ES-I3 (cell line): ENCODE data around the gene COPS7B.
A peak's percentile ranks its signal among the peaks of the same experiment; 100 is the strongest.

ENCODE experiments used
- H3K36me3 ChIP-seq: 2 replicates; pipeline ENCODE4 v1.6.1; 2013; ENCODE audit warnings: mild to moderate bottlenecking, low read length, control low read depth, moderate library complexity; ENCODE audit not compliant: insufficient read depth
- H3K4me1 ChIP-seq: 2 replicates; pipeline ENCODE4 v1.6.1; 2013; ENCODE audit warnings: mild to moderate bottlenecking, control low read depth, low read length; ENCODE audit not compliant: insufficient read depth
- H3K9ac ChIP-seq: 2 replicates; pipeline ENCODE4 v1.6.1; 2013; ENCODE audit warnings: low read depth, mild to moderate bottlenecking, low read length, moderate library complexity
- H3K9me3 ChIP-seq: 2 replicates; pipeline ENCODE4 v1.6.1; 2013; ENCODE audit warnings: mild to moderate bottlenecking, low read length, moderate library complexity; ENCODE audit not compliant: control insufficient read depth, insufficient read depth

COPS7B gene

GRCh38 chr2:231769170-231770136 lies 16.8 kb upstream of the COPS7B start:
- Histone ChIP-seq H3K4me1 (peaks cover 4% of the 10 kb centered on the region; the same call in 1 of the 2 replicates), H3K36me3 (no peaks in the 10 kb centered on the region), H3K9me3 (no peaks in the 10 kb centered on the region), H3K9ac (no peak overlapping the region)

GRCh38 chr2:231780123-231780908 lies 5.9 kb upstream of the COPS7B start:
- no peaks in the 10 kb centered on the region; the same call in 1 of the 2 replicates for H3K4me1 ChIP-seq
- H3K9me3 ChIP-seq, result no peaks in the 10 kb centered on the region
- H3K36me3 ChIP-seq, result no peaks in the 10 kb centered on the region
- H3K9ac ChIP-seq, result peak overlapping the region; percentile 74

GRCh38 chr2:231780909-231781797 lies 5.1 kb upstream of the COPS7B start, which contains the start of gene PDE6D:
TSS of gene PDE6D (minus strand) at chr2:231781282. CDS start at chr2:231781114, 168 bp downstream.
- H3K4me1 ChIP-seq, result no peaks in the 10 kb centered on the region; the same call in 1 of the 2 replicates
- H3K36me3 ChIP-seq, result no peaks in the 10 kb centered on the region
- H3K9ac ChIP-seq, result peak within 1 kb of the TSS; percentile 74
- no peaks in the 10 kb centered on the region for H3K9me3 ChIP-seq

- Histone ChIP-seq H3K4me1 (no peaks in the 10 kb centered on the region; the same call in 1 of the 2 replicates), H3K9ac (peak overlapping the region; percentile 74), H3K9me3 (no peaks in the 10 kb centered on the region), H3K36me3 (no peaks in the 10 kb centered on the region)
These were observed 4.2 kb upstream of the COPS7B start for GRCh38 chr2:231781798-231782726.

GRCh38 chr2:231785413-231785812 lies 832 bp upstream of the COPS7B start:
- Histone ChIP-seq H3K9ac (peak overlapping the region; percentile 68), H3K9me3 (no peaks in the 10 kb centered on the region), H3K4me1 (peaks cover 3% of the 10 kb centered on the region; the same call in 1 of the 2 replicates), H3K36me3 (peaks cover 8% of the 10 kb centered on the region; the same call in 1 of the 2 replicates)

- peaks cover 8% of the 10 kb centered on the region; the same call in 1 of the 2 replicates for H3K36me3 ChIP-seq
- no peaks in the 10 kb centered on the region for H3K9me3 ChIP-seq
- H3K9ac ChIP-seq, result peak overlapping the region; percentile 68
- peaks cover 3% of the 10 kb centered on the region; the same call in 1 of the 2 replicates for H3K4me1 ChIP-seq
These were observed 446 bp upstream of the COPS7B start for GRCh38 chr2:231785822-231786176.

- Histone ChIP-seq H3K9me3 (no peaks in the 10 kb centered on the region), H3K36me3 (peaks cover 12% of the 10 kb centered on the region), H3K9ac (peak overlapping the region; percentile 68; the same call in 1 of the 2 replicates), H3K4me1 (peaks cover 3% of the 10 kb centered on the region; the same call in 1 of the 2 replicates)
These were observed 660 bp downstream of the COPS7B start for GRCh38 chr2:231786917-231787292.

- Histone ChIP-seq H3K4me1 (peaks cover 3% of the 10 kb centered on the region; the same call in 1 of the 2 replicates), H3K36me3 (peaks cover 16% of the 10 kb centered on the region), H3K9ac (no peak overlapping the region), H3K9me3 (no peaks in the 10 kb centered on the region)
These were observed 4.9 kb downstream of the COPS7B start for GRCh38 chr2:231791107-231791506.

- H3K36me3 ChIP-seq, result peaks cover 22% of the 10 kb centered on the region
- no peaks in the 10 kb centered on the region for H3K4me1 ChIP-seq
- no peak overlapping the region for H3K9ac ChIP-seq
- H3K9me3 ChIP-seq, result no peaks in the 10 kb centered on the region
These were observed 8.1 kb downstream of the COPS7B start for GRCh38 chr2:231794383-231794782.

- no peak overlapping the region for H3K9ac ChIP-seq
- no peaks in the 10 kb centered on the region for H3K9me3 ChIP-seq
- peaks cover 29% of the 10 kb centered on the region for H3K36me3 ChIP-seq
These were observed 9.5 kb downstream of the COPS7B start for GRCh38 chr2:231795525-231796327.

GRCh38 chr2:231800493-231801091 lies 14.3 kb downstream of the COPS7B start:
- H3K36me3 ChIP-seq, result peaks cover 33% of the 10 kb centered on the region
- no peaks in the 10 kb centered on the region for H3K9me3 ChIP-seq
- H3K9ac ChIP-seq, result no peak overlapping the region
- H3K4me1 ChIP-seq, result no peaks in the 10 kb centered on the region

More at GRCh38 chr2:231795525-231796327, 9.5 kb downstream of the COPS7B start:
- H3K4me1 ChIP-seq, result no peaks in the 10 kb centered on the region
